ENCODE data around the gene MED25. TPM values are rescaled to one million over a fixed set of nuclear protein-coding genes. Genes with fewer than 3 reads are reported as not detected.

The MED25 gene
- total and polyA plus RNA-seq, 2 of the 8 experiments (the other 6 are each of a cell fraction or from before 2014, with no cell fraction given), result 21.6 to 71.4 TPM

DNA sequence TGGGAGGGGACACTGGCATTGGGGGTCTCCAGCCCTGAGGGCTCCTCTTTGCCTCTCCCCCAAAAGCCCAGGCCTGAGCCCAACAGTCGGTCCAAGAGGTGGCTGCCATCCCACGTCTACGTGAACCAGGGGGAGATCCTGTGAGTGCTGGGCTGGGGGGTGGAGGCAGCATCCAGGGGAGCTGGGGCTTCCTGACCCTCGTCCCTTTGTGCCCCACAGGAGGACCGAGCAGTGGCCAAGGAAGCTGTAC, 39.7 kb downstream of the MED25 start:
- no peak for FAIRE-seq
- CTCF ChIA-PET (ENCODE audit: partially characterized antibody), result interaction anchor here (1.7 kb wide), 2 partner anchors 9 to 31 kb away, joined by 3 to 4 read pairs; no protein-coding TSS in a partner anchor

More for the DNA sequence above, 39.7 kb downstream of the MED25 start:
- peaks cover 21 to 72% (median 48%) of the 10 kb centered on the region in 4 experiments for H3K36me3 ChIP-seq (ENCODE audit: control insufficient read depth in 2 of 4, insufficient read depth in 4 of 4, low read length in 3 of 4)
- H3K9me3 ChIP-seq (ENCODE audit: insufficient read depth in 2 of 2, low read depth in 1 of 2, low read length in 1 of 2), result no peaks in the 10 kb centered on the region
- H2BK12ac ChIP-seq (ENCODE audit: low read depth, low read length), result no peak overlapping the region
- POLR2A ChIA-PET (ENCODE audit: partially characterized antibody), result interaction anchor here (0.7 to 12.4 kb wide), 15 partner anchors 8 to 218 kb away, joined by 3 to 247 read pairs (median 5); partner anchors contain the start of genes AKT1S1, FUZ, MED25 and PNKP
- no peak overlapping the region for H2BK5ac ChIP-seq (ENCODE audit: low read depth, low read length)
- no peak overlapping the region for H2AK5ac ChIP-seq (ENCODE audit: low read depth, low read length)
- TF ChIP-seq MAFK (IDR thresholded peaks at IDR 0.05; ENCODE audit: low read depth, low read length) (no peak), SAP30 (IDR thresholded peaks at IDR 0.05; ENCODE audit: insufficient read depth, insufficient replicate concordance, low read length) (no peak), KDM5A (IDR thresholded peaks at IDR 0.05; ENCODE audit: low read length) (no peak), CTBP2 (IDR thresholded peaks at IDR 0.05; ENCODE audit: borderline replicate concordance, insufficient read depth, insufficient read length, low read length) (no peak), RBBP5 (IDR thresholded peaks at IDR 0.05; ENCODE audit: borderline replicate concordance, low read depth, low read length) (no peak), HDAC6 (IDR thresholded peaks at IDR 0.05; ENCODE audit: low read depth, low read length) (no peak), NRF1 (IDR thresholded peaks at IDR 0.05; ENCODE audit: low read depth, low read length) (no peak), SIN3A (conservative IDR thresholded peaks at IDR 0.05 in 1 of 2, IDR thresholded peaks at IDR 0.05 in 1 of 2; ENCODE audit: low read depth in 1 of 2, low read length in 2 of 2) (no peak), TBP (IDR thresholded peaks at IDR 0.05; ENCODE audit: low read depth, low read length) (no peak)
- TF ChIP-seq, protein P1, sequence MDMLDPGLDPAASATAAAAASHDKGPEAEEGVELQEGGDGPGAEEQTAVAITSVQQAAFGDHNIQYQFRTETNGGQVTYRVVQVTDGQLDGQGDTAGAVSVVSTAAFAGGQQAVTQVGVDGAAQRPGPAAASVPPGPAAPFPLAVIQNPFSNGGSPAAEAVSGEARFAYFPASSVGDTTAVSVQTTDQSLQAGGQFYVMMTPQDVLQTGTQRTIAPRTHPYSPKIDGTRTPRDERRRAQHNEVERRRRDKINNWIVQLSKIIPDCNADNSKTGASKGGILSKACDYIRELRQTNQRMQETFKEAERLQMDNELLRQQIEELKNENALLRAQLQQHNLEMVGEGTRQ (IDR thresholded peaks at IDR 0.05; ENCODE audit: low read length), result no peak
- TF ChIP-seq, protein P2, sequence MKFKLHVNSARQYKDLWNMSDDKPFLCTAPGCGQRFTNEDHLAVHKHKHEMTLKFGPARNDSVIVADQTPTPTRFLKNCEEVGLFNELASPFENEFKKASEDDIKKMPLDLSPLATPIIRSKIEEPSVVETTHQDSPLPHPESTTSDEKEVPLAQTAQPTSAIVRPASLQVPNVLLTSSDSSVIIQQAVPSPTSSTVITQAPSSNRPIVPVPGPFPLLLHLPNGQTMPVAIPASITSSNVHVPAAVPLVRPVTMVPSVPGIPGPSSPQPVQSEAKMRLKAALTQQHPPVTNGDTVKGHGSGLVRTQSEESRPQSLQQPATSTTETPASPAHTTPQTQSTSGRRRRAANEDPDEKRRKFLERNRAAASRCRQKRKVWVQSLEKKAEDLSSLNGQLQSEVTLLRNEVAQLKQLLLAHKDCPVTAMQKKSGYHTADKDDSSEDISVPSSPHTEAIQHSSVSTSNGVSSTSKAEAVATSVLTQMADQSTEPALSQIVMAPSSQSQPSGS (IDR thresholded peaks at IDR 0.05; ENCODE audit: low read length), result no peak
- no peaks in the 10 kb centered on the region for H3K27me3 ChIP-seq (replicated peaks in 1 of 4; ENCODE audit: control insufficient read depth in 3 of 4, extremely low read depth in 1 of 4, insufficient read depth in 3 of 4, low read length in 3 of 4)
- H4K91ac ChIP-seq (replicated peaks; ENCODE audit: insufficient read length, low read length), result no peak overlapping the region
- peaks cover 12% of the 10 kb centered on the region; the same call in 1 of the 2 replicates for H3K79me1 ChIP-seq (ENCODE audit: low read depth, low read length)
- H3K4me2 ChIP-seq (ENCODE audit: insufficient read depth in 1 of 2, low read depth in 2 of 2, low read length in 2 of 2), result no peak overlapping the region
- WGBS, 2 experiments (ENCODE audit: extremely low coverage in 1 of 2, insufficient coverage in 1 of 2, insufficient read length in 1 of 2, insufficient replicate concordance in 2 of 2, low coverage in 1 of 2, low lambda C conversion rate in 2 of 2, missing lambda C conversion rate in 1 of 2), result 89% methylated on average over 5 of the region's 5 CpGs; no CpG with 5 or more reads in 1 of the 2 experiments
- peaks cover 4 to 18% of the 10 kb centered on the region in 2 experiments for H3K79me2 ChIP-seq (ENCODE audit: control insufficient read depth in 1 of 2, insufficient read depth in 2 of 2, low read length in 2 of 2)
- no peak overlapping the region for H2BK20ac ChIP-seq (ENCODE audit: low read length)
- H2AFZ ChIP-seq (ENCODE audit: low read length), result no peak overlapping the region
- H3K23me2 ChIP-seq (ENCODE audit: low read depth, low read length), result no peaks in the 10 kb centered on the region
- H3K18ac ChIP-seq (ENCODE audit: extremely low read depth, low read length), result no peak overlapping the region
- H3K23ac ChIP-seq (ENCODE audit: insufficient read length), result no peak overlapping the region
- H3K27ac ChIP-seq (ENCODE audit: low read depth, low read length), result no peak overlapping the region
- H4K5ac ChIP-seq (ENCODE audit: insufficient read length, low read depth, low read length), result no peak overlapping the region
- no peak for DNase-seq (ENCODE audit: low read depth in 1 of 2, low spot score in 2 of 2)
- H3K14ac ChIP-seq (ENCODE audit: insufficient read length), result no peak overlapping the region
- H3K56ac ChIP-seq (replicated peaks; ENCODE audit: insufficient read length, low read depth, low read length), result no peak overlapping the region
- no peak overlapping the region for H2BK120ac ChIP-seq (replicated peaks; ENCODE audit: low read depth, low read length)
- H2BK15ac ChIP-seq (ENCODE audit: low read length), result no peak overlapping the region
- no peak overlapping the region for H3K9ac ChIP-seq (replicated peaks in 1 of 4; ENCODE audit: extremely low read depth in 1 of 4, low read depth in 3 of 4, low read length in 3 of 4)
- H4K8ac ChIP-seq (ENCODE audit: extremely low read depth, insufficient read depth, low read length), result no peak overlapping the region
- H3K4ac ChIP-seq (replicated peaks; ENCODE audit: insufficient read length, low read depth, low read length), result no peak overlapping the region
- H3K4me1 ChIP-seq (replicated peaks in 1 of 4; ENCODE audit: control insufficient read depth in 3 of 4, insufficient read depth in 4 of 4, low read length in 3 of 4), result peaks cover 0 to 7% (median 2%) of the 10 kb centered on the region in 4 experiments; a peak in 5 of 7 replicates
- no peak overlapping the region for H3K4me3 ChIP-seq (ENCODE audit: extremely low read depth in 1 of 4, insufficient read depth in 2 of 4, low read depth in 3 of 4, low read length in 4 of 4)
- peaks cover 43 to 58% of the 10 kb centered on the region in 2 experiments for H4K20me1 ChIP-seq (replicated peaks in 1 of 2; ENCODE audit: control insufficient read depth in 1 of 2, insufficient read depth in 2 of 2, low read length in 2 of 2)
